ACHN (cell line): ENCODE results near the gene IGSF21.

Source experiments
- DNase-seq: peaks from one replicate; pipeline ENCODE4 v3.0.0-alpha.2; 2015
- in situ Hi-C: cut with HindIII; loops from 2 replicates; pipeline ENCODE4 v1.10.0; 2017; ENCODE audit warnings: low sequenced_read_pairs, low pct_ligation_motif_present, low pct_unique_long_range_greater_than_20kb

IGSF21 gene

GRCh38 chr1:18107369-18108298 is at the start of gene IGSF21:
Gene IGSF21, plus strand, starts transcription at chr1:18107798. Its CDS starts 331 bp downstream, at chr1:18108129.
- in situ Hi-C loops = no loop called here
- no peak for DNase-seq

DNA sequence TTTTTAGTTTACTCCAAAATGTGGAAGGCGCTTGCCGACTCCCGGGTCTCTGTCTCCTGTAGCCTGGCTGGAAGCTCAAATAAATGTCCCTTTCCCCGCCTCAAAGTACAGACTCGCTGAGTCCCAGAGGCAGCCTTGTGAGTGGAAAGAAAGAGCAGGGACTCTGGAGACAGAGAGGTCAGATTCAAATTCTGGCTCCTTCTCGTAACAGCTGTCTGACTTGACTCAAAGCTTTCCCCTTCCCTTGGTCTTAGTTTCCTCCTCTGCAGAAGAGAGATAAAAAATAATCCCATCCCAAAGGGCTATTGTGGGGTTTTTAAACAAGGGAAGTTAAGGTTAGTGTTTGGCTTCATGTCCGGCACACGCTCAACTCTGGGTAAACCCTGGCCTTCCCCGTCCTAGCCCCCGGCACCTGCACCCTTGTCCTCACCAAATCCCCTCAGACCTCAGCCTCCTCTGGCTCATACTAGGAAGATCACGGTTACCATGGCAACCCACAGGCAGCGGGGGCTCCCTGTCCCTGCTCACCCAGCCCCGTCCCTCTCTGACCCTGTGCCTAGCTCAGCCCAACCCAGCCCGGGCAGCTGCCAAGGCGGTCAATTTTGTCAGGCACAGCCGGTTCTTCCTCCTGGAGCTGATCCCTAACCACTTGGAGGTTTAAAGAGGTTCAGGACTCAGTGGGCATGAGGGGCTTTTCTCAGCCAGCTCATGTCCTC is 49.2 kb upstream of the IGSF21 start:
- in situ Hi-C loops = no loop called here
- no peak for DNase-seq

- no peak for DNase-seq
- in situ Hi-C loops = no loop called here
These were observed 48.5 kb upstream of the IGSF21 start for GRCh38 chr1:18058981-18059605.

GRCh38 chr1:18060366-18060765 is 47.2 kb upstream of the IGSF21 start:
- no peak for DNase-seq

GRCh38 chr1:18062185-18062584 is 45.4 kb upstream of the IGSF21 start:
- DNase-seq = no peak
- in situ Hi-C loops = no loop called here

More at GRCh38 chr1:18060366-18060765, 47.2 kb upstream of the IGSF21 start:
- in situ Hi-C loops = no loop called here

DNA sequence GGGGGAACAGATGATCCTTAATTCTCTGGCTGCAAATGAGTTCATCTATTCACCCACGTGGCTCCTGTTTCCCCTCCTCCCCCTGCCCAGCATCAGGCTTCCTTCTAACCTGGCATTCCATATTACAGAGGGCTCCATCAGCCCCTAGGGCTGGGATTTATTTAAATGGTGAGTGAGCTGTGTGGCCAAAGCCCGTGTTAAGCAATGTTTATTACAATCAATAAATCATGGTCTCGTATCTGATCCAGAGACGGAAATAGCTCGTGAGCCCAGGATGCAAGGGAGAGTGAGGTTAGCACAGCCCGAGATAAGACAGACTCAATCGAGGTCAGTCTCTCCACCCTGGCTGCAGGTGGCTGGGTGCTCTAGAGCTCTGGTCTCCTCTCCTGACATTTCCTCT is 43.1 kb upstream of the IGSF21 start:
- DNase-seq = no peak
- in situ Hi-C loops = no loop called here

DNA sequence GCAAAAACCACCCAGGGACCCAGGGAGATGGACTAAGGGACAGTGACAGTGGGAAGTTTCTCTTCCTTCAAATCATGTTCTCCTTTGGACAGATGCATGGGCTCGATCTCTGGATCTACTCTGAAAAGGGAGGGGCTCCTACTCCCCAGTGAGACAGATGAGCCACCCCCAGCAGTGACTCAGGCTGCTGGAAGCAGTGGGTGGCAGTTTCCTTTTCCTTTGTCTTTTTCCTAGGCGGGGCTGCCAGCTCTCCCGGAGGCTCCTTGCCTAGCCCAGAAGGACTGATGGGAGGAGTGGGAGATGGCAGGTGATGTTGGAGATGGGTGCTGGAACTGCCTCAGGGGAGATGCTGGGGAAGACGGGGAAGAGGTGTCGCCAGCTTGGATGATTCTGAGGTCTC is 41.0 kb upstream of the IGSF21 start:
- no peak for DNase-seq
- in situ Hi-C loops = no loop called here

GRCh38 chr1:18069903-18070302 is 37.7 kb upstream of the IGSF21 start:
- in situ Hi-C loops = no loop called here

GRCh38 chr1:18072066-18072465 is 35.5 kb upstream of the IGSF21 start:
- no peak for DNase-seq
- in situ Hi-C loops = no loop called here

More at GRCh38 chr1:18069903-18070302, 37.7 kb upstream of the IGSF21 start:
- no peak for DNase-seq

DNA sequence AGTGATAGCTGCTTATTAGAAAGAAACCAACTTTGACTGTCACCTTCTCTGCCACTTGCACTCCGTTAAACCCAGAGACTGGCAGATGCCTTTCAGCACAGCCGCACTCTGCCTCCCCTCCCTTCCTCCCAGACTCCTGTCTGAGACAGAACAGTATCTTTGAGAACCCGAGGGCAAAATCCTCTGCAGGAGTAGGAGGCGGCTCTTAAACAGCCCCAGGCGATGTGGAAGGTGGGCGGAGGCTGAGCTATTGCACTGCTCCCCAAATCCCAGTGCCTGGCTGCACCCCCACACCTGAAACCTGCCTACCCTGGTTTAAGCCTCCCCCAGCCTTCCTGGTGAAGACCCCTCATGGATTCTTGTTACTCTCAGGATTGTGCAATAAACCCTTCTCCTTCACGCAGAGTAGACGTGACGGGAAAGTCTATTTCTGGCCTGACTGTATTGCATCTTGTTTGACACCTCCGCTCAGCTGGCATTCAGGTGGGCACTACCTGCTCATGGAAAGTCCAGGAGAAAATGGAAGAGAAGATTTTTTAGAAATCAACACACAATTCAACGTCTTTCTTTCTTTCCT is 34.4 kb upstream of the IGSF21 start:
- no peak for DNase-seq
- in situ Hi-C loops = no loop called here

GRCh38 chr1:18077657-18078215 is 29.9 kb upstream of the IGSF21 start:
- in situ Hi-C loops = no loop called here

DNA sequence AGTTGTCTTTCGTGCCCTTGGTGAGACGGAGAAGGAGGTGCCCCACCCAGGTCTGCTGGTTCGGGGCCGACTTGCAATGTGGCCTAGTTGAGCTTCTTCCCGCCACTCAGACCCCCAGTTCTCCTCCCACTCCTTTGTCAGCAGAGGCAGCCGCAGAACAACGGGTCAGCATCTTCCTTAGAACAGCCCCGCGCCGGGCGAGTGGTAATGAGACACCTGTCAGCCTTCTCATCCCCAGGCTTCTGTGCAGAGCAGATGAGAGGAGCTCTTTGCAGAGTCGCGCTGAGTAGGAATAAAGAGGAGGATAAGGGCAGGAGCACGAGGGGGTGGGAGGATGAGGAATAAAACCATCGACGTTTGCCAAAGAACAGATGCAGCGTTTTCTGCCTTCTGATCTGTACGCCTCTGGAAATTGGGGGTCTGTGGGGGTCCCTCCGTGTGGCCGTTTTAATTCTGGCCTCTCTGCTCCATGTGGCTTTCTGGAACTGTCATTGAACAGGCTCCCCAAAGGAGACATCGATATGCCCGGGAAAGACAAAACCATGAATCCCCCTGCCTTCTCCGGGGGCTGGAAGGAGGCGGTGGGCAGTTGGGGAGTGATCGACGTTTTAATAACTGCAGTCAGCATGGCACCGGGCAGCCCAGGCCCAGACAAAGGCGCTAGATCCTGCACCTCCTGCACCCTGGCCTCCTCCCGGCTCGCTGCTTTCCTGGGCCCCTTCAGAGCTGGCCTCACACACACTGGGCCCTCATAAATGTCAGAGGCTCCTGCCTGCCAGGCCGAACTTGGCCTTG is 27.5 kb upstream of the IGSF21 start:
- in situ Hi-C loops = no loop called here
- DNase-seq = no peak

More at GRCh38 chr1:18077657-18078215, 29.9 kb upstream of the IGSF21 start:
- DNase-seq = no peak

GRCh38 chr1:18085387-18086074 is 22.1 kb upstream of the IGSF21 start:
- DNase-seq = no peak
- in situ Hi-C loops = no loop called here

DNA sequence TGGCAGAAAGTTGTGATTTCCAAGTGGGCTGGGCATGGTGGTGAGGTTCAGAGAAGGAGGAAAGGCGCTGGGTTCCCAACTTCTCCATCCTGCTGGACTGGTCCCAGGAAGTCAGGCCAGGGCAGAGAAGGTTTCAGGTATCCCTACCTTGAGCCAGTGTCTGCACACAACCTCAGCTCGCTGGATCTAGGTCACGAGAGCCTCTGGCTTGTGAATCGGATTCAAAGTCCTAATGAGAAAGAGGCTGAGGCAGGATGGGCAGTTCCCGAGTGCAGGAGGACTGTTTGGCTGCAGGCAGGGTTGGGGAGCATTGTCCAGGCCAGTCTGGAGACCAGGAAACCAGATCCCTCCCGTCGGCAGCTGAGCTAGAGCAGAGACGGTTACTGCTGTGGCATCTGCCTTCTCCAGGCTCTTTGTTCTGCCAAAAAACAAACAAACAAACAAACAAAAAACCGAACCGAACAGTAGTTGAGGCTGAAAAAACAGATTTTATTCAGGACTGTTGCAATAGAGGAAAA is 19.5 kb upstream of the IGSF21 start:
- in situ Hi-C loops = no loop called here
- no peak for DNase-seq

GRCh38 chr1:18089488-18089887 is 18.1 kb upstream of the IGSF21 start:
- DNase-seq = no peak
- in situ Hi-C loops = no loop called here

DNA sequence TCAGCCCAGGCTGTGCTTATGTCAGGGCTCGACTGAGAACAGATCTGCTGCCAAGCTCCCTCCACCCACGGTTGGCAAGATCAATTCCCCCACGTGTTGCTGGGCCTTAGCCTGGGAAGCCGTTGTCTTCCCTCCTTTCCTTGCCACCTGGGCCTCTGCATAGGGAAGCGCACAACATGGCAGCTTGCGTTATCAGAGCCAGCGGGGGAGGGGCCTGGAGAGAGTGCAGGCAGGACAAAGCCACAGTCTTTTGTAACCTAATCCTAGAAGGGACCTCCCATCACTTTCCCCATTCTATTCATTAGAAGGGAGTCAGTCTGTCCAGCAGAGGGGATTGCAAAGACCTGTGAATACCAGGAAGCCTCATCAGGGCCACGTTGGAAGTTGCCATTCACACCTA is 17.0 kb upstream of the IGSF21 start:
- in situ Hi-C loops = no loop called here
- no peak for DNase-seq
